GM19468 (cell line): Measurements from ENCODE around the gene SEL1L3.

Source experiments
- ATAC-seq: cut with Tn5 transposase; IDR thresholded peaks from one replicate; pipeline ENCODE4 v1.9.1; 2021; ENCODE audit warnings: mild to moderate bottlenecking, moderate library complexity, moderate number of reproducible peaks; ENCODE audit not compliant: unreplicated experiment; ENCODE audit errors: extremely low read depth

Gene SEL1L3

GRCh38 chr4:25799522-25799921 is 63.3 kb downstream of the SEL1L3 start:
- no peak for ATAC-seq

- ATAC-seq = no peak
Measured at GRCh38 chr4:25797136-25797535, 65.7 kb downstream of the SEL1L3 start.

- no peak for ATAC-seq
Measured at GRCh38 chr4:25795566-25796454, 67.0 kb downstream of the SEL1L3 start.

- no peak for ATAC-seq
Measured at GRCh38 chr4:25795091-25795490, 67.7 kb downstream of the SEL1L3 start.

- ATAC-seq = no peak
Measured at GRCh38 chr4:25792876-25793275, 69.9 kb downstream of the SEL1L3 start.

- ATAC-seq = no peak
Measured at GRCh38 chr4:25792200-25792791, 70.5 kb downstream of the SEL1L3 start.

- no peak for ATAC-seq
Measured at GRCh38 chr4:25790024-25790423, 72.8 kb downstream of the SEL1L3 start.

GRCh38 chr4:25788703-25789238 is 74.0 kb downstream of the SEL1L3 start:
- ATAC-seq = no peak

- no peak for ATAC-seq
Measured at GRCh38 chr4:25786497-25787065, 76.2 kb downstream of the SEL1L3 start.

- no peak for ATAC-seq
Measured at GRCh38 chr4:25783943-25784342, 78.8 kb downstream of the SEL1L3 start.

- no peak for ATAC-seq
Measured at GRCh38 chr4:25783126-25783525, 79.7 kb downstream of the SEL1L3 start.

GRCh38 chr4:25782482-25782881 is 80.3 kb downstream of the SEL1L3 start:
- no peak for ATAC-seq

GRCh38 chr4:25779021-25779420 is 83.8 kb downstream of the SEL1L3 start:
- ATAC-seq = no peak

GRCh38 chr4:25776795-25777194 is 86.0 kb downstream of the SEL1L3 start:
- no peak for ATAC-seq

- ATAC-seq = no peak
Measured at GRCh38 chr4:25775166-25775565, 87.6 kb downstream of the SEL1L3 start.

- no peak for ATAC-seq
Measured at GRCh38 chr4:25773358-25773757, 89.4 kb downstream of the SEL1L3 start.

- no peak for ATAC-seq
Measured at GRCh38 chr4:25771672-25772071, 91.1 kb downstream of the SEL1L3 start.

GRCh38 chr4:25770847-25771246 is 91.9 kb downstream of the SEL1L3 start:
- no peak for ATAC-seq

- ATAC-seq = no peak
Measured at GRCh38 chr4:25769251-25769650, 93.5 kb downstream of the SEL1L3 start.

- no peak for ATAC-seq
Measured at GRCh38 chr4:25767877-25768725, 94.7 kb downstream of the SEL1L3 start.
